DOHH2 (cell line): ENCODE measurements around the gene LSM14B.

Experiments
- CTCF ChIP-seq: fragments of 200-600 bp; sonication (generic); IDR thresholded peaks from one replicate; pipeline ENCODE4 v1.5.1; 2014; ENCODE audit warnings: antibody characterized with exemption, mild to moderate bottlenecking, low read depth, low read length; ENCODE audit not compliant: poor library complexity, severe bottlenecking
- EZH2phosphoT487 ChIP-seq: fragments of 200-600 bp; sonication (generic); IDR thresholded peaks from 2 replicates; pipeline ENCODE4 v1.6.1; 2017; ENCODE audit warnings: borderline replicate concordance, mild to moderate bottlenecking, antibody characterized with exemption, low read length, moderate library complexity, mixed read lengths

DNA sequence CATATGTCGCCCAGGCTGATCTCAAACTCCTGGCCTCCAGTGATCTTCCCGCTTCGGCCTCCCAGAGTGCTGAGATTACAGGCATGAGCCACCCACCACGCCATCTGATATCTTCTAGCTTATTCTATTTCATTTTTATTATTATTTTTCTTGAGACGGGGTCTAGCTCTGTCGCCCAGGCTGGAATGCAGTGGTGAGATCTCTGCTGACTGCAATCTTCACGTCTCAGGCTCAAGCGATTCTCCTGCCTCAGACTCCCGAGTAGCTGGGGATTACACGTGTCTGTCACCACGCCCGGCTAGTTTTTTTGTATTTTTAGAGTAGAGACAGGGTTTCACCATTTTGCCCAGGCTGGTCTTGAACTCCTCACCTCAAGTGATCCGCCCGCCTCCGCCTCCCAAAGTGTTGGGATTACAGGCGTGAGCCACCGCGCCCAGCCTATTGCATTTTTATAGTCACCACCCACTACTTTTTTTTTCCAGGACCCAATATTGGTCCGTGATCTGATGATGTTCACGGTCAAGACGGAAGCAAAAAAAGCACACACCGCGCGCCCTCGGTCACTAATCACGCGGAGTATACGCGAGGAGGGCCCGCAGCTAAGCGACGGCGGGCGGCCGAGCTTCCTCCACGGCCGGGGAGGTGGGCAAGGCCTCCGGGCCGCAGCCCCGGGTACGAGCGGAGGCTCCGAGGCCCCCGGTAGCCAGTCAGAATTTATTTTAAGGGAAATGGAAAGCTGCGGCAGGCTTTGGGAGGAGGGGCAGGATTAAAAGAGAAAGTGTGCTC, 1.1 kb upstream of the LSM14B start:
- no peak for TF ChIP-seq CTCF
- TF ChIP-seq EZH2phosphoT487: no peak
